ENCODE measurements around the gene USP19.

DNA sequence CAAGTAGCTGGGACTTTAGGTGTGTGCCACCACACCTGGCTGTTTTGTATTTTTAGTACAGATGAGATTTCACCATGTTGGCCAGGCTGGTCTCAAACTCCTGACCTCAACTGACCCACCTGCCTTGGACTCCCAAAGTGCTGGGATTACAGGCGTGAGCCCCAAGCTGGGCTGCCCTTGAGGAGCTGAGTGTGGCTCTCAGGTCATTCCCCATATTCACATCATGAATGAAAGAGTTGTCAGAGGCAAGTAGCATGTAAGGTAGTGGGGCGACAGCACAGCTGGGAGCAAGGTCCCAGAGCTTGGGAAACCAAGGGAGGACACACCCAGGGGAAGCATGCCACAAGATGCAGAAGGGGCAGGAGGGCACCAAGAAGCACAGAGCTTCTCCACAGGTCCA is 40.6 kb upstream of the USP19 start:
- TF ChIP-seq, protein P1, sequence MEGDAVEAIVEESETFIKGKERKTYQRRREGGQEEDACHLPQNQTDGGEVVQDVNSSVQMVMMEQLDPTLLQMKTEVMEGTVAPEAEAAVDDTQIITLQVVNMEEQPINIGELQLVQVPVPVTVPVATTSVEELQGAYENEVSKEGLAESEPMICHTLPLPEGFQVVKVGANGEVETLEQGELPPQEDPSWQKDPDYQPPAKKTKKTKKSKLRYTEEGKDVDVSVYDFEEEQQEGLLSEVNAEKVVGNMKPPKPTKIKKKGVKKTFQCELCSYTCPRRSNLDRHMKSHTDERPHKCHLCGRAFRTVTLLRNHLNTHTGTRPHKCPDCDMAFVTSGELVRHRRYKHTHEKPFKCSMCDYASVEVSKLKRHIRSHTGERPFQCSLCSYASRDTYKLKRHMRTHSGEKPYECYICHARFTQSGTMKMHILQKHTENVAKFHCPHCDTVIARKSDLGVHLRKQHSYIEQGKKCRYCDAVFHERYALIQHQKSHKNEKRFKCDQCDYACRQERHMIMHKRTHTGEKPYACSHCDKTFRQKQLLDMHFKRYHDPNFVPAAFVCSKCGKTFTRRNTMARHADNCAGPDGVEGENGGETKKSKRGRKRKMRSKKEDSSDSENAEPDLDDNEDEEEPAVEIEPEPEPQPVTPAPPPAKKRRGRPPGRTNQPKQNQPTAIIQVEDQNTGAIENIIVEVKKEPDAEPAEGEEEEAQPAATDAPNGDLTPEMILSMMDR (conservative IDR thresholded peaks at IDR 0.05; ENCODE audit: low read length): no peak
- TF ChIP-seq EZH2phosphoT487 (IDR thresholded peaks at IDR 0.05; ENCODE audit: borderline replicate concordance, low read depth, low read length): no peak
